ENCODE measurements around the gene PLCB3. TPM values are rescaled to one million over a fixed set of nuclear protein-coding genes. Genes with fewer than 3 reads are reported as not detected.

Gene PLCB3
- total RNA-seq, 1 experiment from 2014 or later = 80.2 TPM

GRCh38 chr11:64265176-64266160, 14.1 kb downstream of the PLCB3 start:
- Histone ChIP-seq H3K4me1 (ENCODE audit: insufficient read depth, low read length) (no peaks in the 10 kb centered on the region), H4K8ac (replicated peaks; ENCODE audit: insufficient read length, low read depth, low read length) (no peak overlapping the region), H3K27me3 (ENCODE audit: insufficient read depth, low read length) (no peaks in the 10 kb centered on the region), H2BK20ac (ENCODE audit: low read depth, low read length, poor library complexity, severe bottlenecking) (no peak overlapping the region), H3K4ac (ENCODE audit: low read depth, low read length) (no peak overlapping the region), H3K27ac (ENCODE audit: insufficient read length, low read depth, low read length) (no peak overlapping the region), H2AK5ac (ENCODE audit: insufficient read length, low read length) (no peak overlapping the region), H3K9me3 (ENCODE audit: control insufficient read depth, low read depth, low read length) (no peaks in the 10 kb centered on the region), H3K9ac (ENCODE audit: extremely low read depth, insufficient read length, low read length) (no peak overlapping the region), H4K91ac (ENCODE audit: insufficient read length, low read depth, low read length) (no peak overlapping the region), H3T11ph (ENCODE audit: low read length) (no peak overlapping the region), H3K18ac (ENCODE audit: insufficient read length, low read depth, low read length) (no peak overlapping the region), H3K23me2 (ENCODE audit: insufficient read length, low read depth, low read length, poor library complexity, severe bottlenecking) (peaks cover 8% of the 10 kb centered on the region), H2BK5ac (ENCODE audit: insufficient read length, low read length) (no peak overlapping the region), H2AFZ (ENCODE audit: low read length) (no peak overlapping the region), H4K20me1 (ENCODE audit: control insufficient read depth, insufficient read depth, insufficient read length) (no peaks in the 10 kb centered on the region), H3K4me2 (ENCODE audit: insufficient read depth, insufficient read length, low read length) (no peak overlapping the region), H2BK15ac (ENCODE audit: low read depth, low read length) (no peak overlapping the region), H3K23ac (ENCODE audit: insufficient read length, low read depth, low read length) (no peak overlapping the region), H2BK12ac (ENCODE audit: insufficient read length, low read depth, low read length) (no peak overlapping the region), H3K79me1 (ENCODE audit: insufficient read depth, low read depth, low read length, poor library complexity, severe bottlenecking) (no peaks in the 10 kb centered on the region), H3K79me2 (ENCODE audit: insufficient read depth, low read length) (no peaks in the 10 kb centered on the region), H2BK120ac (ENCODE audit: low read depth, low read length, poor library complexity, severe bottlenecking) (no peak overlapping the region), H4K5ac (ENCODE audit: insufficient read length, low read depth, low read length) (no peak overlapping the region), H3K14ac (ENCODE audit: insufficient read depth, low read length) (no peak overlapping the region), H3K56ac (ENCODE audit: insufficient read length, low read depth, low read length) (no peak overlapping the region)
- no CpG with 5 or more reads among the region's 35 CpGs for WGBS (ENCODE audit: extremely low coverage, insufficient read length, low lambda C conversion rate)
- Mint-ChIP-seq H3K9me3 (no peaks in the 10 kb centered on the region), H3K4me3 (no peak overlapping the region), H3K27me3 (ENCODE audit: low read depth) (no peaks in the 10 kb centered on the region), H3K27ac (no peak overlapping the region), H3K4me1 (peaks cover 11 to 21% of the 10 kb centered on the region in 2 experiments), H3K36me3 (ENCODE audit: insufficient read depth in 1 of 3, low read depth in 3 of 3) (peaks cover 27 to 69% (median 48%) of the 10 kb centered on the region in 3 experiments)
- no peak for DNase-seq
- TF ChIP-seq, protein P1, sequence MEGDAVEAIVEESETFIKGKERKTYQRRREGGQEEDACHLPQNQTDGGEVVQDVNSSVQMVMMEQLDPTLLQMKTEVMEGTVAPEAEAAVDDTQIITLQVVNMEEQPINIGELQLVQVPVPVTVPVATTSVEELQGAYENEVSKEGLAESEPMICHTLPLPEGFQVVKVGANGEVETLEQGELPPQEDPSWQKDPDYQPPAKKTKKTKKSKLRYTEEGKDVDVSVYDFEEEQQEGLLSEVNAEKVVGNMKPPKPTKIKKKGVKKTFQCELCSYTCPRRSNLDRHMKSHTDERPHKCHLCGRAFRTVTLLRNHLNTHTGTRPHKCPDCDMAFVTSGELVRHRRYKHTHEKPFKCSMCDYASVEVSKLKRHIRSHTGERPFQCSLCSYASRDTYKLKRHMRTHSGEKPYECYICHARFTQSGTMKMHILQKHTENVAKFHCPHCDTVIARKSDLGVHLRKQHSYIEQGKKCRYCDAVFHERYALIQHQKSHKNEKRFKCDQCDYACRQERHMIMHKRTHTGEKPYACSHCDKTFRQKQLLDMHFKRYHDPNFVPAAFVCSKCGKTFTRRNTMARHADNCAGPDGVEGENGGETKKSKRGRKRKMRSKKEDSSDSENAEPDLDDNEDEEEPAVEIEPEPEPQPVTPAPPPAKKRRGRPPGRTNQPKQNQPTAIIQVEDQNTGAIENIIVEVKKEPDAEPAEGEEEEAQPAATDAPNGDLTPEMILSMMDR (conservative IDR thresholded peaks at IDR 0.05) = no peak

All from H9 (cell line).